ENCODE measurements around the gene MCOLN1. TPM values are rescaled to one million over a fixed set of nuclear protein-coding genes. Genes with fewer than 3 reads are reported as not detected.

MCOLN1 gene
- total and polyA plus RNA-seq, 9 of the 15 experiments (the other 6 are each of a cell fraction or from before 2014, with no cell fraction given): 0.25 to 15.4 (median 7.1) TPM

DNA sequence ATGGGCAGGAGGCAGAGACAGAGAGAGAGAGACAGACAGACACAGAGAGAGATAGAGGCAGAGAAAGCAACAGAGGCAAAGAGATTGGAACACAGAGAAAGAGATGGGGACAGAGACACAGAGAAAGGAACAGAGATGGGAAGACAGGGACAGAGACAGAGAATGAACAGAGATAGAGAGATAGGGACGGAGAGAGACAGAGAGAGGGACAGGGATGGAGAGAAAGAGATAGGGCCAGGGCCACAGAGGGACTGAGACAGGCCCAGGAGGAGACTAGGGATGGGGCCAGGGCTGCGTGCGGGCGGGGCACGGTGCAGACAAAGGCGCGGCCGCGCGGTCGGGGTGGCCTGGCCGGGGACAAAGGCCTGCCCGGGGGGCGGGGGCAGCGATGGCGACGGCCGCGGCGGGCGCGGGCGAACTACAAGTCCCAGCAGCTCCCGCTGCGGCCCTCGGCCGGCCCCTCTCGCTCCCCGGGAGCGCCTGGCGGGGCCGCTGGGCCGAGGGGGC lies 6.7 kb upstream of the MCOLN1 start, which contains the start of gene ZNF358 (continued):
- TF ChIP-seq, protein P1, sequence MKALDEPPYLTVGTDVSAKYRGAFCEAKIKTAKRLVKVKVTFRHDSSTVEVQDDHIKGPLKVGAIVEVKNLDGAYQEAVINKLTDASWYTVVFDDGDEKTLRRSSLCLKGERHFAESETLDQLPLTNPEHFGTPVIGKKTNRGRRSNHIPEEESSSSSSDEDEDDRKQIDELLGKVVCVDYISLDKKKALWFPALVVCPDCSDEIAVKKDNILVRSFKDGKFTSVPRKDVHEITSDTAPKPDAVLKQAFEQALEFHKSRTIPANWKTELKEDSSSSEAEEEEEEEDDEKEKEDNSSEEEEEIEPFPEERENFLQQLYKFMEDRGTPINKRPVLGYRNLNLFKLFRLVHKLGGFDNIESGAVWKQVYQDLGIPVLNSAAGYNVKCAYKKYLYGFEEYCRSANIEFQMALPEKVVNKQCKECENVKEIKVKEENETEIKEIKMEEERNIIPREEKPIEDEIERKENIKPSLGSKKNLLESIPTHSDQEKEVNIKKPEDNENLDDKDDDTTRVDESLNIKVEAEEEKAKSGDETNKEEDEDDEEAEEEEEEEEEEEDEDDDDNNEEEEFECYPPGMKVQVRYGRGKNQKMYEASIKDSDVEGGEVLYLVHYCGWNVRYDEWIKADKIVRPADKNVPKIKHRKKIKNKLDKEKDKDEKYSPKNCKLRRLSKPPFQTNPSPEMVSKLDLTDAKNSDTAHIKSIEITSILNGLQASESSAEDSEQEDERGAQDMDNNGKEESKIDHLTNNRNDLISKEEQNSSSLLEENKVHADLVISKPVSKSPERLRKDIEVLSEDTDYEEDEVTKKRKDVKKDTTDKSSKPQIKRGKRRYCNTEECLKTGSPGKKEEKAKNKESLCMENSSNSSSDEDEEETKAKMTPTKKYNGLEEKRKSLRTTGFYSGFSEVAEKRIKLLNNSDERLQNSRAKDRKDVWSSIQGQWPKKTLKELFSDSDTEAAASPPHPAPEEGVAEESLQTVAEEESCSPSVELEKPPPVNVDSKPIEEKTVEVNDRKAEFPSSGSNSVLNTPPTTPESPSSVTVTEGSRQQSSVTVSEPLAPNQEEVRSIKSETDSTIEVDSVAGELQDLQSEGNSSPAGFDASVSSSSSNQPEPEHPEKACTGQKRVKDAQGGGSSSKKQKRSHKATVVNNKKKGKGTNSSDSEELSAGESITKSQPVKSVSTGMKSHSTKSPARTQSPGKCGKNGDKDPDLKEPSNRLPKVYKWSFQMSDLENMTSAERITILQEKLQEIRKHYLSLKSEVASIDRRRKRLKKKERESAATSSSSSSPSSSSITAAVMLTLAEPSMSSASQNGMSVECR (CRISPR knock-in tag; IDR thresholded peaks at IDR 0.05): 0 out of 2 replicates have a peak, but pooled peaks have one; percentile 46
- TF ChIP-seq, protein P2, sequence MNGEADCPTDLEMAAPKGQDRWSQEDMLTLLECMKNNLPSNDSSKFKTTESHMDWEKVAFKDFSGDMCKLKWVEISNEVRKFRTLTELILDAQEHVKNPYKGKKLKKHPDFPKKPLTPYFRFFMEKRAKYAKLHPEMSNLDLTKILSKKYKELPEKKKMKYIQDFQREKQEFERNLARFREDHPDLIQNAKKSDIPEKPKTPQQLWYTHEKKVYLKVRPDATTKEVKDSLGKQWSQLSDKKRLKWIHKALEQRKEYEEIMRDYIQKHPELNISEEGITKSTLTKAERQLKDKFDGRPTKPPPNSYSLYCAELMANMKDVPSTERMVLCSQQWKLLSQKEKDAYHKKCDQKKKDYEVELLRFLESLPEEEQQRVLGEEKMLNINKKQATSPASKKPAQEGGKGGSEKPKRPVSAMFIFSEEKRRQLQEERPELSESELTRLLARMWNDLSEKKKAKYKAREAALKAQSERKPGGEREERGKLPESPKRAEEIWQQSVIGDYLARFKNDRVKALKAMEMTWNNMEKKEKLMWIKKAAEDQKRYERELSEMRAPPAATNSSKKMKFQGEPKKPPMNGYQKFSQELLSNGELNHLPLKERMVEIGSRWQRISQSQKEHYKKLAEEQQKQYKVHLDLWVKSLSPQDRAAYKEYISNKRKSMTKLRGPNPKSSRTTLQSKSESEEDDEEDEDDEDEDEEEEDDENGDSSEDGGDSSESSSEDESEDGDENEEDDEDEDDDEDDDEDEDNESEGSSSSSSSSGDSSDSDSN (IDR thresholded peaks at IDR 0.05; ENCODE audit: borderline replicate concordance in 1 of 2, low read depth in 2 of 2, low read length in 2 of 2): no peak
- no peak for TF ChIP-seq MITF (IDR thresholded peaks at IDR 0.05)
- TF ChIP-seq TOE1 (IDR thresholded peaks at IDR 0.05; ENCODE audit: borderline replicate concordance): 0 out of 2 replicates have a peak, but pooled peaks have one; percentile 39
- no peak for TF ChIP-seq TOE1 (CRISPR knock-in tag; IDR thresholded peaks at IDR 0.05; ENCODE audit: borderline replicate concordance, low read depth)
- peak; percentile 91 for TF ChIP-seq ZBTB7A (IDR thresholded peaks at IDR 0.05; ENCODE audit: borderline replicate concordance, control insufficient read depth, low read depth, low read length)
- peak; percentile 60; the same call in 1 of the 2 replicates for TF ChIP-seq SMARCA5 (IDR thresholded peaks at IDR 0.05)
- peak; percentile 65 for TF ChIP-seq ARHGAP35 (IDR thresholded peaks at IDR 0.05; ENCODE audit: partially characterized antibody)
- TF ChIP-seq, protein P3, sequence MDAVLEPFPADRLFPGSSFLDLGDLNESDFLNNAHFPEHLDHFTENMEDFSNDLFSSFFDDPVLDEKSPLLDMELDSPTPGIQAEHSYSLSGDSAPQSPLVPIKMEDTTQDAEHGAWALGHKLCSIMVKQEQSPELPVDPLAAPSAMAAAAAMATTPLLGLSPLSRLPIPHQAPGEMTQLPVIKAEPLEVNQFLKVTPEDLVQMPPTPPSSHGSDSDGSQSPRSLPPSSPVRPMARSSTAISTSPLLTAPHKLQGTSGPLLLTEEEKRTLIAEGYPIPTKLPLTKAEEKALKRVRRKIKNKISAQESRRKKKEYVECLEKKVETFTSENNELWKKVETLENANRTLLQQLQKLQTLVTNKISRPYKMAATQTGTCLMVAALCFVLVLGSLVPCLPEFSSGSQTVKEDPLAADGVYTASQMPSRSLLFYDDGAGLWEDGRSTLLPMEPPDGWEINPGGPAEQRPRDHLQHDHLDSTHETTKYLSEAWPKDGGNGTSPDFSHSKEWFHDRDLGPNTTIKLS (IDR thresholded peaks at IDR 0.05; ENCODE audit: borderline replicate concordance, low read depth): no peak
- no peak for TF ChIP-seq ZBED1 (IDR thresholded peaks at IDR 0.05)
- TF ChIP-seq HNRNPK (IDR thresholded peaks at IDR 0.05; ENCODE audit: low read depth, low read length, poor library complexity, severe bottlenecking): no peak
- TF ChIP-seq ZNF354B (CRISPR knock-in tag; IDR thresholded peaks at IDR 0.05): no peak
- no peak for TF ChIP-seq ZNF134 (CRISPR knock-in tag; conservative IDR thresholded peaks at IDR 0.05)
- peak; percentile 66; the same call in 1 of the 2 replicates for TF ChIP-seq EHMT2 (IDR thresholded peaks at IDR 0.05)
- no peak for TF ChIP-seq FOSL1 (tag; conservative IDR thresholded peaks at IDR 0.05)
- TF ChIP-seq, protein P4, sequence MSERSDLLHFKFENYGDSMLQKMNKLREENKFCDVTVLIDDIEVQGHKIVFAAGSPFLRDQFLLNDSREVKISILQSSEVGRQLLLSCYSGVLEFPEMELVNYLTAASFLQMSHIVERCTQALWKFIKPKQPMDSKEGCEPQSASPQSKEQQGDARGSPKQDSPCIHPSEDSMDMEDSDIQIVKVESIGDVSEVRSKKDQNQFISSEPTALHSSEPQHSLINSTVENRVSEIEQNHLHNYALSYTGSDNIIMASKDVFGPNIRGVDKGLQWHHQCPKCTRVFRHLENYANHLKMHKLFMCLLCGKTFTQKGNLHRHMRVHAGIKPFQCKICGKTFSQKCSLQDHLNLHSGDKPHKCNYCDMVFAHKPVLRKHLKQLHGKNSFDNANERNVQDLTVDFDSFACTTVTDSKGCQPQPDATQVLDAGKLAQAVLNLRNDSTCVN (CRISPR knock-in tag; IDR thresholded peaks at IDR 0.05): peak; percentile 94
- TF ChIP-seq POLR2G (IDR thresholded peaks at IDR 0.05; ENCODE audit: low read depth, low read length): peak; percentile 67
- TF ChIP-seq FUS (optimal IDR thresholded peaks at IDR 0.05; ENCODE audit: low read depth, low read length): no peak

Measured in K562 (cell line).